ENCODE data around the gene ETV1.

The ETV1 gene

GRCh38 chr7:13987395-13987794, 2.1 kb downstream of the ETV1 start:
- no peak for DNase-seq (ENCODE audit: low read depth)

DNA sequence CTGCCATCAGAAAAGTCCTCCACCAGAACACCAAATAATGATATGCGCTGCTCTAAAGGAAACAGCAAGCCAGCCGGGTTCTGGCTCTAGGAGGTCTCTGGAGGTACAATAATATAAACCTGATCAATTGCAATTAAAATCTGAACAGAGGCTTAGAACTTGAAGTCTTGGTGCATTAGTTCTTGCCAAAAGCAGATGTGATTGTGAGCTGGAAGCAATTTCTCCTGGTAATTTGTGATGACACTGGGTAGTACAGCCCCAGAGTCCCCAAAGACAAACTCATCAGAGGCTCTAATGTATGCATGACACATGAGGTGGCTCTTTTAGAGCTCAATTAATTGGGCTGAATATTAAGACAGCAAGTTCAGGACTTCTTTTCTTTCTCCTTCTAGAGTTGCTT, 3.3 kb downstream of the ETV1 start:
- no peak for DNase-seq (ENCODE audit: low read depth)

DNA sequence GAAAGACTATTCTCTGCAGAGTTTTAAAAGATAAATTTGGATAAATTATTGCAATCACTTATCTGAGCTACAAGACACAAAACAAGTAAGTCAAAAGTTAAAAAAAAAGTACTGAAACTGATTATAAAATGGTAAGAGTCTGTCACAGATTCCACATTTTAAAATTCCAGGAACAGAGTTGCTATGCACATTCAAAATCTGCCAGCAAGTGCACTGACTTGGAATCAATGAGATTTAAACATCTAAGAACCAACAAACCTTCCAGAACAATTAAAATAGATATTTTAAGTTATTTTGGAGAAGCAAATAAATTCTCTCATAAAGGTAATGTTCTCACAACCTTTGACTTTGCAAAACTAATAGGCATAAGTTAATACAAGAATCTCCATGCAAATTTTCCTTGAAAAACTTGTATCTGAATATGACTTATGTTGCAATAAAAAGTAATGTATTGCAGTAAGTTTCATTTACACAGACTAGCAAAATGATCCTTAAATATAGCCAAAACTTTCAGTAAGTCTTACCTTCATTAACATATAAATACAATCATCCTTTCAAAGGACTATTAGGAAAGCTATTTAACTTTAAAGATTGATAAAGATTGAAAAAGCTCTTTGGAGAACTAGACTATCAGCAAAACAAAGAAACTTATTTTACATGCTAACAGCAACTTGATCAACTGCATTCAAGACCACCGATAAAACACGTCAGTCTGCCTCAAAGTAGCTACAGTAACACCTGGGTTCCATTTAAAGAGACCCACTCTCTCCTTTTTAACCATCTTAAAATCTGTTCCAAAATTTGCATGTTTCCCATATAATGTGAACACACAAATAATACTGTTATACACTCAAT, 4.4 kb downstream of the ETV1 start:
- DNase-seq (ENCODE audit: low read depth): no peak

- no peak for DNase-seq (ENCODE audit: low read depth)
These were observed 5.4 kb downstream of the ETV1 start for GRCh38 chr7:13984061-13984460.

- DNase-seq (ENCODE audit: low read depth): no peak
These were observed 6.4 kb downstream of the ETV1 start for GRCh38 chr7:13982940-13983677.

GRCh38 chr7:13981070-13981469, 8.4 kb downstream of the ETV1 start:
- DNase-seq (ENCODE audit: low read depth): peak; percentile 94

- DNase-seq (ENCODE audit: low read depth): no peak
These were observed 9.0 kb downstream of the ETV1 start for GRCh38 chr7:13980474-13980873.

DNA sequence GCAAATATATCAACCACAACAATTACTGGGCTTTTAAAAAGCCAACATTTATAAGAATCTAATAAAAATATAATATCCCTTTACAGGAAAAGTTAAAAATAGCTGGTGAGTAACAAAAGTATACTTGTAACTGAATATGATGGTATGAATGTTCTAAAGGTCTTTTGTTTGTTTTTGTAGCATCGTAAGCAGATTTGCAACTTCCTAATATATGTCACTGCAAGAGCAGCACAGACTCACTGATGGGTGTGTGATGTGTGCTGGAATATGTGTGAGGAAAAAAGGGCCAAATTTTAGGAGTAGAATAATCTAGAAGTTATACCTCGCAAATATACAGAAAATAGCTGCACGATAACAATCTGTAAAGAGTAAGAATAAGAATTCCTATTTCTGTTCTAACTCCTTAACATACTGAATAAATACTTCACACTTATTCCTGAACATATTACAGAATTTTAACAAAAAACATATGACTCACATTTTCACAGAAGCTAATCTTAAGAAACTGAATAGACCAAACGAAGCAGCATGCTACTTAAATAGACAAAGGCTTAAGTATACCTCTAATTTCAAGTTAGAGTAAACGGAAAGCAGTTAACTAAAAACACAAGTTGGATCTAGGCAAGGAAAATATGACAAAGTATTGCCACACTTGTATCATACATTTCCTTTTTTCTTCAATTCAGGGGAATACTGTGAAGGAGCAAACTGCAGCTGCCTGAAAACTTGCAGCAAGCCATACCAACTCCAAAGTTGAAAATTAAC, 9.6 kb downstream of the ETV1 start:
- DNase-seq (ENCODE audit: low read depth): peak; percentile 42

DNA sequence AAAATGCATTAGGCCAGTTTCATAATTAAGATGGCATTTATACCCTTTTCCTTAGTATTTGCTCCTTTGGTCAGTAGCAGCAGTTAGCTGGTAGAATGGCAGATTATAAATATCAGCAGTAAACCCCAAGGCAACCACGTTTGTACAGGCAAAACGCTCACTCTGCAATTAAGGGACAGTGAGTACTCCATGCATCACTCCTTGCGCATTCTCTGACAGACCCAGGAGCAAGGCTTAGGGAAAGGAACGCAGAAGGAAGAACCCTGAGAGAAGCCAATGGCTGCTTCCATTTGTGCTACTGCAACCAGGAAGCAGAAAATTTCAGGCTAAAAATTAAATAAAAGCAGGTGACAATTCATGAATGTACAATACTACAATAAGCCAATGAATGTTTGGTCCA, 12.9 kb downstream of the ETV1 start:
- no peak for DNase-seq (ENCODE audit: low read depth)

DNA sequence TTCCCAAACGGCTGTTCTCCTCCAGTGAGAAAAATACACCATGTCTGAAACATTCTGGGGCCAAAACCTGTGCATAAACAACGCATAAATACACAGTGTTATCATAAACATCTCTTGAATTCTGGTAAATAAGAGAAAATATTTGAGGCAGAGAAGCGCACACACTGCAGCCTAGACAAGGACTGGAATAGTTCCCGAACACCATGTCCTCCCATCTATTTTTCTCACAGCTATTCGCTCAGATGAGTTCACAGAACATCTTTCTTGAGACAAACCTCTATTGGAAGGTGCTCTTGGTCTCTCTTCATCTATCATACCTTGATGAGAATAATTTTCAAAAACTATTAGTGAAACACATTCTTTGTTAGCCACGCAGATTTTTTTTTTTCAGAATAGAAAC, 24.4 kb downstream of the ETV1 start:
- DNase-seq (ENCODE audit: low read depth): no peak

GRCh38 chr7:13963925-13964324, 25.5 kb downstream of the ETV1 start:
- DNase-seq (ENCODE audit: low read depth): no peak

- no peak for DNase-seq (ENCODE audit: low read depth)
These were observed 34.0 kb downstream of the ETV1 start for GRCh38 chr7:13955494-13955893.

DNA sequence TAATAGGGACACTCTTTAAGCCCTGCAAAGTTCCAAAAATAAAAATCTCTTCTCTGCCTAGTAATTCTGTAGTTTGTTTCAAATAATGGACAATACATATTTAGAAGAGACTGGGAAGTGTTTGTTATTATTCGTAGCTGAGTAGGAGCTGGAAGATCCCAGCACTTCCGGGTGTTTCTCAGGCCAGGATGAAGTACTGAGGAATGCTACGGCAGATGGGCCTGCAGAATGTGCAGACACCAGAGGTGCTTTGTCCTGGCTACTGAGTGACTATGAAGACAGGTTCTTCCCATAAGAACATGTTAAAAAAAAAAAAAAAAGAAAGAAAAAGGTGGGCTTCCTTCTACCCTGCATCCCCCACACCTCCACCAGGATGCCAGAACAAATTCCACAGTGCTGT, 36.1 kb downstream of the ETV1 start:
- DNase-seq (ENCODE audit: low read depth): no peak

DNA sequence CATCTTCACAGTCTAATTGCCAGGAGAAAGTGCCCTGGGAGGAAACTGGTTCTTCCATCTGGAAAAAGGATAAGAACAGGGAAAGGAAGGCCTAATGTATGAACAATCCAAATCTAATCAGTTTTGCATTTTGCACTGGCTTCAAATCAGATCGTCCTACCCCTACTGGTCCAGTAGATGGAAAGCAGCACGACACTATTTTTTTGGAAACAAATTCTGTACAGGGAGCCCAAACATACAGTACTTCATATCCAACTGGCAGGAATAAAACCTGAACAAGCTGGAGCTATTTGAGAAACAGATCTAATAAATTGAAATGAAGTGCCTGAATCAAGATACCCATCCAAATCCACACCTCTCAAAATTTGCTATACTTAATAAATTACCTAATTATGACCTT, 36.5 kb downstream of the ETV1 start:
- no peak for DNase-seq (ENCODE audit: low read depth)

DNA sequence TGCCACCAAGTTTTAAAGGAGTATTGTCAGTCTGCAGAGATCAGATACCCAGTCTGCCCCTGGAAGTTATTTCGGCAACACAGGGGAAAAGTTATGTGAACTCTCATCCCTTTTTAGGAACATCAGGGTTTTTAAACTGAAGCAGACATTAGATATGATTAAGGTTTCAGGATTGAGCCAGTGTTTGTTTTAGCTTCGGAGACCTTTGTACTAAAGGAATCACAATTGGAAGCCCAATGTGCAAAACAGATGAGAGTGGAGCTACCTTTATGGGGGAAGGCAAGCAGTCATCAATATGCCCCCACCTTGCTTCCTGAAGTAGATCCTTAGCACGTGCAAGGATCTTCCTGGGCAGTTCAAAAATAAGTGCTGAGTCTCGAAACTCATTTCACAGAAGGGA, 39.5 kb downstream of the ETV1 start:
- DNase-seq (ENCODE audit: low read depth): no peak

DNA sequence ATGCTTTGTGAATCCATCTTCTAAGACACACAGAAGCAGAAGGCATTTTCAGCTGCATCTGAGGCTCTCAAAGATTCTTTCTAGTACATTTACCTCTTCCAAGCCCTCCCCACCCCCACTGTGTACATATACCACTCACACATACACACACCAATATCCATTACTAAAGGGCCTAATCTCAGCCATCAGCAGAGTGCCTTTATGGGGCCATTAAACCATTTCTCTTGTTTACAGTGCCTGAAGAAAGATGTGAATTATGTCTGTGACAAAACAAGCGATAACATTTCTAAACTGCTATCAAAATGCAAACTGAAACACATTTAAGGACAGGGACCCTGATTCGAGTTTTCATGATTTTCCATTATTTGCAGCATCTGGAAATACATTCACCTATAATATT, 40.0 kb downstream of the ETV1 start:
- DNase-seq (ENCODE audit: low read depth): no peak

DNA sequence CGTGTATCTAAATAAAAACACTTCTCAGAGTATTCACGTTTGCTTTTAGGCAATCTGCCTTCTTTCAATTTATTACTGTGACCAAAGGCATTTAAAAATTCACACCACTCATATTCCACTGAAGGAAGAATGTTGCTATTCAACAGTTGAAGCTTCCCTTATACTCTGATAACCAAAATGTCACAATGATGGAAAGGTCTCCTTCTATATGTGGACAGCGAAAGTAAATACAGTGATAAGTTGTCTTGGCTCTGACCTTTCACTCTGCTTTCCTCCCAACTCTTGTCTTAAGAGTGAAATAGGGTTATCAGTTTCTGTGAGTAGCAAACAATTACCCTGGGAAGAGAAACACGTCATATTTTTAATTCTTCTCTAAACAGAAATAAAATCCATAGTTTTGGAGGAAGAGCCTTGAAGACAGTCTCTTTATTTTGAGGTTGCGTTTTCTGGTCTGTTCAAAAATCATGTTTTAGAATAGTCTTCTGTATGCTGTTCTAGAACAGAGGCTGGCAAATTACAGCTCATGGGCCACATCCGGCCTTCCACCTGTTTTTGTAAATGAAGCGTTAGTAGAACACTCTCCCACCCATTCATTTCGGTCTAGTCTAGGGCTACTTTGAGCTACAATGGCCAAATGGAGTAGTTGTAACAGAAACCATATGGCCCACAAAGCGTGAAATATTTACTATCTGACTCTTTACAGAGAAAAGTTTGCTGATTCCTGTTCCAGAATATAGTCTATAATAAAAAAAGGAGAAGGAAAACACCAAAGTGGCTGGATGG, 41.3 kb downstream of the ETV1 start:
- DNase-seq (ENCODE audit: low read depth): no peak

DNA sequence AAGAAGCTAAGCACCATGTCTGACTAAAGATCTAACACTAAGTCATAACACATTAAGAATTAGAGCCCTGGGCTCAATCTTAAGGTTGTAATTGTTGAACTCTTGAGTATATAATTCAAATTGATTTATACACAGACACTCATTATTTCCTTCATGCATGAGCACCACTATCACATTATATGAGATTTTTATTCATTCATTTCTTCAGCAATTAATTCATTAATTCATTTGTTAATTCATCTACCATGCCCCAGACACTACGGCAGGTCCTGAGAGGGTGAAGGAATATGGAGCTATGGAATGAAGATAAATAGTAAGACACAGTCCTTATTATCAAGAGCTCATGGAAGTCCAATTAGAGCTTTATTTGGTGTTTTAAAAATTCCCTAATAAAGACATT, 41.9 kb downstream of the ETV1 start:
- DNase-seq (ENCODE audit: low read depth): no peak

GRCh38 chr7:13946181-13946580, 43.3 kb downstream of the ETV1 start:
- peak; percentile 59 for DNase-seq (ENCODE audit: low read depth)

DNA sequence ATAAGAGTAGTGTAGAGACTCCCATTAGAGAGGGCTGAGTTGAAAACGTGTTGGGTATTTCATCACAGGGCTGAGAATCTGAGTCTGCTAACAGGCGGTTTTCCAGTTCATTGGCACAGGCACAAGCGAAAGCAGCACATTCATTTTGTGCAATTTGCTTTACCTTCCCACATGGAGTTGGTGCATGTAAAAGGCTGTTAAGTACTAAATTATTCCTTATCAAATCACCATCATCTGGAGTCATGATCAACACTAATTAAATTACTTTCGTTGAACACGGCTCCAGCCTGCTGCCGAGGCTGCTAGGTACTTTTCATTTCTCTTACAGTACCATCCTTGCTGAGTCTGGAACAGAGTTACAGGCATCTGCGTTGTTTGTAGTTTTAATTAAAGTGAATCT, 43.8 kb downstream of the ETV1 start:
- DNase-seq (ENCODE audit: low read depth): no peak

- DNase-seq (ENCODE audit: low read depth): no peak
These were observed 55.9 kb downstream of the ETV1 start for GRCh38 chr7:13933536-13933935.

- DNase-seq (ENCODE audit: low read depth): peak; percentile 18
These were observed 56.4 kb downstream of the ETV1 start for GRCh38 chr7:13933091-13933490.
